T1000 (cell line): Measurements from ENCODE around the gene JPT1.
A peak's percentile ranks its signal among the peaks of the same experiment; 100 is the strongest.

ENCODE experiments used
- DNase-seq: peaks from one replicate; lab custom pipeline; 2025; ENCODE audit warnings: mixed read lengths; lab: John Stamatoyannopoulos, UW

The JPT1 gene

GRCh38 chr17:75105126-75106080, 48.9 kb downstream of the JPT1 start:
- no peak for DNase-seq

GRCh38 chr17:75103601-75104554, 50.4 kb downstream of the JPT1 start:
- no peak for DNase-seq

GRCh38 chr17:75102385-75102821, 51.9 kb downstream of the JPT1 start:
- no peak for DNase-seq

GRCh38 chr17:75099881-75100595, 54.3 kb downstream of the JPT1 start:
- no peak for DNase-seq

- no peak for DNase-seq
These were observed 55.5 kb downstream of the JPT1 start for GRCh38 chr17:75098861-75099260.

GRCh38 chr17:75097865-75098264, 56.4 kb downstream of the JPT1 start:
- DNase-seq = no peak

- DNase-seq = peak; percentile 57
These were observed 58.2 kb downstream of the JPT1 start for GRCh38 chr17:75096082-75096625.

GRCh38 chr17:75094871-75095399, 59.4 kb downstream of the JPT1 start:
- DNase-seq = no peak

GRCh38 chr17:75093548-75094158, 60.7 kb downstream of the JPT1 start:
- DNase-seq = no peak

GRCh38 chr17:75091855-75092327, 62.4 kb downstream of the JPT1 start:
- no peak for DNase-seq

- DNase-seq = no peak
These were observed 63.1 kb downstream of the JPT1 start for GRCh38 chr17:75090871-75091854.

GRCh38 chr17:75088465-75089417, 65.6 kb downstream of the JPT1 start:
- no peak for DNase-seq

- peak; percentile 25 for DNase-seq
These were observed 66.5 kb downstream of the JPT1 start, which contains the start of gene SLC16A5 for GRCh38 chr17:75087558-75088453. Gene SLC16A5 (plus strand): TSS chr17:75087954. CDS start chr17:75093637, 5,683 bp downstream.

- no peak for DNase-seq
These were observed 67.1 kb downstream of the JPT1 start for GRCh38 chr17:75087182-75087557.

GRCh38 chr17:75086496-75087181, 67.7 kb downstream of the JPT1 start:
- DNase-seq = no peak
